Kidney (tissue), 14 donors: ENCODE data around the gene TBC1D24. TPM values are rescaled to one million over a fixed set of nuclear protein-coding genes. Genes with fewer than 3 reads are reported as not detected.
"Not testable (repeated sequence)": the region's sequence is repeated elsewhere in the genome, so short reads cannot be mapped to it uniquely, and the experiment has no call there.

Source experiments
- DNase-seq, 5 donors: peaks; one replicate each; pipeline ENCODE4 v3.0.0-alpha.2; 2013 to 2020
- FAIRE-seq: peaks from 2 replicates; lab custom pipeline; 2012; peaks lifted over from hg19 to GRCh38; lab: Jason Lieb, UNC
- H3K27ac ChIP-seq, 2 donors: one replicate each; pipeline ENCODE4 v1.7.0; 2013; ENCODE audit warnings: low read depth in 2 of 2, low read length in 2 of 2, inconsistent platforms in 1 of 2
- H3K27me3 ChIP-seq: one replicate; pipeline ENCODE4 v1.7.1; 2013; ENCODE audit warnings: low read length, inconsistent platforms; ENCODE audit not compliant: control insufficient read depth, insufficient read depth
- H3K36me3 ChIP-seq, 3 donors: one replicate each; pipeline versions ENCODE4 v1.7.0 to v1.7.1; 2013; ENCODE audit warnings: low read length in 3 of 3, control low read depth in 1 of 3, inconsistent platforms in 1 of 3; ENCODE audit not compliant: insufficient read depth in 3 of 3, control insufficient read depth in 2 of 3
- H3K4me1 ChIP-seq, 3 donors: one replicate each; pipeline versions ENCODE4 v1.7.0 to v1.7.1; 2013; ENCODE audit warnings: low read length in 3 of 3, inconsistent platforms in 1 of 3, low read depth in 1 of 3; ENCODE audit not compliant: control insufficient read depth in 2 of 3, insufficient read depth in 2 of 3
- H3K4me3 ChIP-seq, 3 donors: one replicate each; pipeline versions ENCODE4 v1.7.0 to v1.8.1; 2013; ENCODE audit warnings: low read length in 3 of 3, control low read depth in 1 of 3, inconsistent platforms in 1 of 3
- H3K9ac ChIP-seq, 3 donors: one replicate each; pipeline versions ENCODE4 v1.7.0 to v1.7.1; 2013; ENCODE audit warnings: low read length in 3 of 3, control low read depth in 1 of 3, inconsistent platforms in 1 of 3
- H3K9me3 ChIP-seq, 3 donors: one replicate each; pipeline versions ENCODE4 v1.7.0 to v1.7.1; 2013; ENCODE audit warnings: low read length in 3 of 3, control low read depth in 1 of 3, inconsistent platforms in 1 of 3; ENCODE audit not compliant: control insufficient read depth in 2 of 3, insufficient read depth in 1 of 3
- intact Hi-C: fragments of 100-400 bp; cut with DNase I; formaldehyde crosslinking; loops from one replicate; pipeline ENCODE4 v1.11.1; 2022
- polyA plus RNA-seq: library from polyadenylated mRNA; stranded (reverse); fragments of 350-450 nt; fragmentation: Illumina TruSeq; extraction: RNeasy Lipid Tissue Mini Kit (QIAGEN cat#74804); gene quantifications from one replicate; pipeline ENCODE4 v1.2.3, GENCODE V29; 2014; ENCODE audit warnings: low read depth, low replicate concordance; ENCODE audit not compliant: insufficient read depth
- total RNA-seq: library from RNA; stranded (reverse); fragmentation: NEBNext Ultra II Directional; extraction: Animal tissue kit (Norgen Biotek cat#: 25700); gene quantifications from one replicate; pipeline ENCODE4 v1.2.1, GENCODE V29; 2021
- TF ChIP-seq, protein P1 (sequence below): IDR thresholded peaks from 3 replicates; pipeline ENCODE4 v1.5.1; 2012; ENCODE audit warnings: mild to moderate bottlenecking, moderate library complexity, borderline replicate concordance; ENCODE audit not compliant: insufficient read depth; ENCODE audit errors: extremely low read depth
- donor health status: control.
- donor health status: control.
- donor health status: control.
- donor health status: control.
- donor health status: control.
- donor health status: DM: yes; HTN: yes; CAD: no.
- donor health status: Normal renal cell carcinoma (clear cell type).

Gene TBC1D24
- total and polyA plus RNA-seq, 2 donors from 2014 or later, result 23.9 to 25.7 TPM

GRCh38 chr16:2532494-2533141 lies 57.7 kb downstream of the TBC1D24 start:
- Histone ChIP-seq H3K27me3 (no peaks in the 10 kb centered on the region), H3K4me3 (peak overlapping the region; percentile 64 to 76 (median 74)), H3K27ac (peak overlapping the region; percentile 97 to 99), H3K36me3 (peaks cover 0 to 7% (median 3%) of the 10 kb centered on the region in 3 donors), H3K9me3 (no peaks in the 10 kb centered on the region), H3K4me1 (peaks cover 0 to 12% (median 4%) of the 10 kb centered on the region in 3 donors), H3K9ac (peak overlapping the region; percentile 36 to 95 (median 82))
- DNase-seq, result peak; percentile 66 to 93 (median 81)
- FAIRE-seq, result no peak
- intact Hi-C loops, result no loop called here
- TF ChIP-seq, protein P1, sequence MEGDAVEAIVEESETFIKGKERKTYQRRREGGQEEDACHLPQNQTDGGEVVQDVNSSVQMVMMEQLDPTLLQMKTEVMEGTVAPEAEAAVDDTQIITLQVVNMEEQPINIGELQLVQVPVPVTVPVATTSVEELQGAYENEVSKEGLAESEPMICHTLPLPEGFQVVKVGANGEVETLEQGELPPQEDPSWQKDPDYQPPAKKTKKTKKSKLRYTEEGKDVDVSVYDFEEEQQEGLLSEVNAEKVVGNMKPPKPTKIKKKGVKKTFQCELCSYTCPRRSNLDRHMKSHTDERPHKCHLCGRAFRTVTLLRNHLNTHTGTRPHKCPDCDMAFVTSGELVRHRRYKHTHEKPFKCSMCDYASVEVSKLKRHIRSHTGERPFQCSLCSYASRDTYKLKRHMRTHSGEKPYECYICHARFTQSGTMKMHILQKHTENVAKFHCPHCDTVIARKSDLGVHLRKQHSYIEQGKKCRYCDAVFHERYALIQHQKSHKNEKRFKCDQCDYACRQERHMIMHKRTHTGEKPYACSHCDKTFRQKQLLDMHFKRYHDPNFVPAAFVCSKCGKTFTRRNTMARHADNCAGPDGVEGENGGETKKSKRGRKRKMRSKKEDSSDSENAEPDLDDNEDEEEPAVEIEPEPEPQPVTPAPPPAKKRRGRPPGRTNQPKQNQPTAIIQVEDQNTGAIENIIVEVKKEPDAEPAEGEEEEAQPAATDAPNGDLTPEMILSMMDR, result no peak

DNA sequence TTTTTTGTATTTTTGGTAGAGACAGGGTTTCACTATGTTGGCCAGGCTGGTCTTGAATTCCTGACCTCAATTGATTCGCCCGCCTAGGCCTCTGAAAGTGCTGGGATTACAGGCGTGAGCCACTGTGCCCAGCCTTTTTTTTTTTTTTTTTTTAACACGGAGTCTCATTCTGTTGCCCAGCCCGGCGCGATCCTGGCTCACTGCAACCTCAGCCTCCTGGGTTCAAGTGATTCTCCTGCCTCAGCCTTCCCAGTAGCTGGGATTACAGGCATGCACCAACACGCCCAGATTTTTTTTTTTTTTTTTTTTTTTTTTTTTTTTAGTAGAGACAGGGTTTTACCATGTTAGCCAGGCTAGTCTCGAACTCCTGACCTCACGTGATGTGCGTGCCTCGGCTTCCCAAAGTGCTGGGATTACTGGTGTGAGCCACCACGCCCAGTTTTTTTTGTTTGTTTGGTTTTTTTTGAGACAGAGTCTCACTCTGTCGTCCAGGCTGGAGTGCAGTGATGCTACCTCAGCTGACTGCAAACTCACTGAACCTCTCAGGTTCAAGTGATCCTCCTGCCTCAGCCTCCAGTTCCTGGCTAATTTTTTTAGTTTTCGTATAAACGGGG lies 58.3 kb downstream of the TBC1D24 start:
- DNase-seq, result peak in 1 of 5 donors; percentile 52
- H3K9ac ChIP-seq, result peak overlapping the region in 1 of 3 donors; percentile 95
- H3K4me3 ChIP-seq, result peak overlapping the region in 2 of 3 donors; percentile 64 to 74
- intact Hi-C loops, H3K27me3 ChIP-seq, H3K9me3 ChIP-seq, FAIRE-seq, H3K36me3 ChIP-seq: not testable (repeated sequence)
- peaks cover 0 to 12% (median 4%) of the 10 kb centered on the region in 3 donors for H3K4me1 ChIP-seq
- peak overlapping the region; percentile 97 to 99 for H3K27ac ChIP-seq

GRCh38 chr16:2533912-2534311 lies 59.0 kb downstream of the TBC1D24 start:
- Histone ChIP-seq H3K4me3 (no peak overlapping the region), H3K27ac (no peak overlapping the region), H3K27me3 (no peaks in the 10 kb centered on the region), H3K4me1 (peaks cover 0 to 12% (median 4%) of the 10 kb centered on the region in 3 donors), H3K9me3 (no peaks in the 10 kb centered on the region), H3K36me3 (peaks cover 0 to 3% (median 0%) of the 10 kb centered on the region in 3 donors), H3K9ac (no peak overlapping the region)
- FAIRE-seq (no peak), DNase-seq (no peak)
- TF ChIP-seq, protein P1, result no peak
- intact Hi-C loops, result no loop called here

DNA sequence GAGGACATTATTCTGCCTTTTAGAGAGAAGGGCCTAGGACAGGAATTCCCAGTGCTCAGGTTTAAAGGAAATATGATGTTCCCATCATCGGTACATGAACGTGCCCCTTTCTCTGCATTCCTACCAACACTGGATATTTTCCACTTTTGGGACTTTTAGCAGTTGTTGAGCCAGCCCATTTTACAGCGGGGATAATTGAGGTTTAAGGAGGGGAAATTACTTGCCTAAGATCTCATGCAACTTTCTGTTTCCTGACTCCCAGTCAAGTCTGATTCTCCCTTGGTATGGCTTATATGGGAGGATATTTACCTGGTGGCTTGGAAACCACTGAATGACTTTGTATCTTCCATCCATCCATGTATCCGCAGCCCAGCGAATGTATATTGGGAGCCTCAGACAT lies 59.4 kb downstream of the TBC1D24 start:
- FAIRE-seq, DNase-seq: not testable (repeated sequence)

More for the DNA sequence above, 59.4 kb downstream of the TBC1D24 start:
- H3K4me3 ChIP-seq, H3K36me3 ChIP-seq, H3K27me3 ChIP-seq, H3K27ac ChIP-seq, intact Hi-C loops, H3K9me3 ChIP-seq, H3K9ac ChIP-seq: not testable (repeated sequence)
- peaks cover 0 to 14% (median 5%) of the 10 kb centered on the region in 3 donors for H3K4me1 ChIP-seq
